ENCODE measurements around the gene PTPN9. TPM values are rescaled to one million over a fixed set of nuclear protein-coding genes. Genes with fewer than 3 reads are reported as not detected.
A peak's percentile ranks its signal among the peaks of the same experiment; 100 is the strongest.

PTPN9 gene
- total and polyA plus RNA-seq, 2 of the 13 experiments (the other 11 are each of a cell fraction or from before 2014, with no cell fraction given): 16.6 to 19.9 TPM

DNA sequence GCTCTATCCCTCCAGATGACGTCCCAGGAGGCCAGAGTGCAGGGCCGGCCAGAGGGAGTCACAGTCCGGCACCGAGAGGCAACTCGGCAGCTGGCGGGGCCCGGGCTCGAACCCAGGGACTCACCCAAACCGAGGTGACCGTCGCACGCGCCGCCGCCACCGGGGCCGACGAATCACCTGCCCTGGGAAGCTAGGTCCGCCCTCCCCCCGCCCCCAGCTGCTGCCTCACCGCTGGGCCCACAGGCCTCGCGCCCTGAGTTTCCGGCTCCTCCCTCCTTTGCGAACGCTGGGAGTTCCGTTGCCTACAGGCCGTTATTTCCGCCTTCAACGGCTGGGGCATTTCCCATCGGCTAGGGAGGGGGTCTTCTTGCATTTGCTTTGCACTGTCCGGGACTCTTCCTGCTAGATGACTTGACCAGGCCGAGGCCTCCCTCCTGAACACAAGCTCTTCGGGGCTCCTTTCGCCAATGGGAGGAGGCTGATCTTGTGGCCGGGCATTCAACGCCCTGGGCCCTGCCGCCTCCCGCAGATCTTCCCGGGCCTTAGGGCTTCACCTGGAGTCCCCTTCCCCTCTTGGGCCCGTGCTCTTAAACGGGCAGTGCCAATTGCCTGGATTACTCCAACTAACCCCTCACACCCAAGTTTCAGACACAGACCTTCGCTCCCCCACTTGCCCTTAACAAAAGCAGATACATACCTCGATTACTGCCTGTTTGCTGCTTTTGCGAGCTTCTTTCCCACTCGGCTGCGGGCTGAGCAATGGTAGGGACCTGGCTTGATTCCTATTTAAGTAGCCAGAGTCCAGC is 46.6 kb upstream of the PTPN9 start, which contains the start of gene SNUPN (continued):
- TF ChIP-seq ZNF451 (CRISPR knock-in tag; IDR thresholded peaks at IDR 0.05) (peak; percentile 81), DNMT1 (CRISPR knock-in tag; IDR thresholded peaks at IDR 0.05) (no peak), ZNF382 (CRISPR knock-in tag; IDR thresholded peaks at IDR 0.05; ENCODE audit: borderline replicate concordance) (no peak), ZNF20 (CRISPR knock-in tag; IDR thresholded peaks at IDR 0.05) (no peak), POLR2A (IDR thresholded peaks at IDR 0.05; ENCODE audit: insufficient read depth in 1 of 2, low read depth in 2 of 2, low read length in 2 of 2) (peak; percentile 45 to 76; a peak in 3 of 4 replicates), MBD4 (IDR thresholded peaks at IDR 0.05; ENCODE audit: borderline replicate concordance, low read length) (no peak), ZNF772 (CRISPR knock-in tag; IDR thresholded peaks at IDR 0.05) (peak; percentile 51), KAT2B (IDR thresholded peaks at IDR 0.05; ENCODE audit: borderline replicate concordance, low read depth, low read length) (no peak), TARDBP (CRISPR knock-in tag; IDR thresholded peaks at IDR 0.05) (peak; percentile 28; the same call in 1 of the 2 replicates), STAT6 (CRISPR knock-in tag; IDR thresholded peaks at IDR 0.05; ENCODE audit: borderline replicate concordance) (peak; percentile 54; the same call in 1 of the 2 replicates), KDM6A (CRISPR knock-in tag; IDR thresholded peaks at IDR 0.05; ENCODE audit: low read depth) (peak; percentile 40; the same call in 1 of the 2 replicates), ZNF724P (CRISPR knock-in tag; IDR thresholded peaks at IDR 0.05; ENCODE audit: borderline replicate concordance) (no peak; the same call in 1 of the 2 replicates), RARG (CRISPR knock-in tag; IDR thresholded peaks at IDR 0.05; ENCODE audit: low read depth) (no peak)
- TF ChIP-seq, protein P1, sequence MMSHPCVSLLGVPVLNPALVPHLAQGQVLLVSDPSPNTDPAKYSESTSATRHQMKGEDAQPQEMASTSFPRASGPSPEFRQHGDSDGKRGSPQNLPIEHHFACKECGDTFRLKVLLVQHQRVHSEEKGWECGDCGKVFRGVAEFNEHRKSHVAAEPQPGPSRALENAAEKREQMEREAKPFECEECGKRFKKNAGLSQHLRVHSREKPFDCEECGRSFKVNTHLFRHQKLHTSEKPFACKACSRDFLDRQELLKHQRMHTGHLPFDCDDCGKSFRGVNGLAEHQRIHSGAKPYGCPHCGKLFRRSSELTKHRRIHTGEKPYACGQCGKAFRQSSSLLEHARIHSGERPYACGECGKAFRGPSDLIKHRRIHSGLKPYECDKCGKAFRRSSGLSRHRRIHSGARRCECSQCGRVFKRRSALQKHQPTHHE (CRISPR knock-in tag; IDR thresholded peaks at IDR 0.05; ENCODE audit: borderline replicate concordance): peak; percentile 38; the same call in 1 of the 2 replicates
- TF ChIP-seq, protein P2, sequence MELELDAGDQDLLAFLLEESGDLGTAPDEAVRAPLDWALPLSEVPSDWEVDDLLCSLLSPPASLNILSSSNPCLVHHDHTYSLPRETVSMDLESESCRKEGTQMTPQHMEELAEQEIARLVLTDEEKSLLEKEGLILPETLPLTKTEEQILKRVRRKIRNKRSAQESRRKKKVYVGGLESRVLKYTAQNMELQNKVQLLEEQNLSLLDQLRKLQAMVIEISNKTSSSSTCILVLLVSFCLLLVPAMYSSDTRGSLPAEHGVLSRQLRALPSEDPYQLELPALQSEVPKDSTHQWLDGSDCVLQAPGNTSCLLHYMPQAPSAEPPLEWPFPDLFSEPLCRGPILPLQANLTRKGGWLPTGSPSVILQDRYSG (CRISPR knock-in tag; IDR thresholded peaks at IDR 0.05): no peak
- TF ChIP-seq, protein P3, sequence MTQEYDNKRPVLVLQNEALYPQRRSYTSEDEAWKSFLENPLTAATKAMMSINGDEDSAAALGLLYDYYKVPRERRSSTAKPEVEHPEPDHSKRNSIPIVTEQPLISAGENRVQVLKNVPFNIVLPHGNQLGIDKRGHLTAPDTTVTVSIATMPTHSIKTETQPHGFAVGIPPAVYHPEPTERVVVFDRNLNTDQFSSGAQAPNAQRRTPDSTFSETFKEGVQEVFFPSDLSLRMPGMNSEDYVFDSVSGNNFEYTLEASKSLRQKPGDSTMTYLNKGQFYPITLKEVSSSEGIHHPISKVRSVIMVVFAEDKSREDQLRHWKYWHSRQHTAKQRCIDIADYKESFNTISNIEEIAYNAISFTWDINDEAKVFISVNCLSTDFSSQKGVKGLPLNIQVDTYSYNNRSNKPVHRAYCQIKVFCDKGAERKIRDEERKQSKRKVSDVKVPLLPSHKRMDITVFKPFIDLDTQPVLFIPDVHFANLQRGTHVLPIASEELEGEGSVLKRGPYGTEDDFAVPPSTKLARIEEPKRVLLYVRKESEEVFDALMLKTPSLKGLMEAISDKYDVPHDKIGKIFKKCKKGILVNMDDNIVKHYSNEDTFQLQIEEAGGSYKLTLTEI (CRISPR knock-in tag; conservative IDR thresholded peaks at IDR 0.05): no peak
- TF ChIP-seq, protein P4, sequence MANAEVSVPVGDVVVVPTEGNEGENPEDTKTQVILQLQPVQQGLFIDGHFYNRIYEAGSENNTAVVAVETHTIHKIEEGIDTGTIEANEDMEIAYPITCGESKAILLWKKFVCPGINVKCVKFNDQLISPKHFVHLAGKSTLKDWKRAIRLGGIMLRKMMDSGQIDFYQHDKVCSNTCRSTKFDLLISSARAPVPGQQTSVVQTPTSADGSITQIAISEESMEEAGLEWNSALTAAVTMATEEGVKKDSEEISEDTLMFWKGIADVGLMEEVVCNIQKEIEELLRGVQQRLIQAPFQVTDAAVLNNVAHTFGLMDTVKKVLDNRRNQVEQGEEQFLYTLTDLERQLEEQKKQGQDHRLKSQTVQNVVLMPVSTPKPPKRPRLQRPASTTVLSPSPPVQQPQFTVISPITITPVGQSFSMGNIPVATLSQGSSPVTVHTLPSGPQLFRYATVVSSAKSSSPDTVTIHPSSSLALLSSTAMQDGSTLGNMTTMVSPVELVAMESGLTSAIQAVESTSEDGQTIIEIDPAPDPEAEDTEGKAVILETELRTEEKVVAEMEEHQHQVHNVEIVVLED (CRISPR knock-in tag; IDR thresholded peaks at IDR 0.05; ENCODE audit: borderline replicate concordance): peak; percentile 80; the same call in 1 of the 2 replicates
- TF ChIP-seq, protein P5, sequence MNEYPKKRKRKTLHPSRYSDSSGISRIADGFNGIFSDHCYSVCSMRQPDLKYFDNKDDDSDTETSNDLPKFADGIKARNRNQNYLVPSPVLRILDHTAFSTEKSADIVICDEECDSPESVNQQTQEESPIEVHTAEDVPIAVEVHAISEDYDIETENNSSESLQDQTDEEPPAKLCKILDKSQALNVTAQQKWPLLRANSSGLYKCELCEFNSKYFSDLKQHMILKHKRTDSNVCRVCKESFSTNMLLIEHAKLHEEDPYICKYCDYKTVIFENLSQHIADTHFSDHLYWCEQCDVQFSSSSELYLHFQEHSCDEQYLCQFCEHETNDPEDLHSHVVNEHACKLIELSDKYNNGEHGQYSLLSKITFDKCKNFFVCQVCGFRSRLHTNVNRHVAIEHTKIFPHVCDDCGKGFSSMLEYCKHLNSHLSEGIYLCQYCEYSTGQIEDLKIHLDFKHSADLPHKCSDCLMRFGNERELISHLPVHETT (CRISPR knock-in tag; conservative IDR thresholded peaks at IDR 0.05): peak; percentile 93

All from HepG2 (cell line).